HTR-8/SVneo (cell line): ENCODE data around the gene TMEM214.

Experiments used
- DNase-seq: peaks from one replicate; pipeline ENCODE4 v3.0.0; 2011; ENCODE audit warnings: low spot score, mixed read lengths; ENCODE audit not compliant: insufficient read length
- FAIRE-seq: peaks from 2 replicates; lab custom pipeline; 2011; peaks lifted over from hg19 to GRCh38; lab: Jason Lieb, UNC

Gene TMEM214

DNA sequence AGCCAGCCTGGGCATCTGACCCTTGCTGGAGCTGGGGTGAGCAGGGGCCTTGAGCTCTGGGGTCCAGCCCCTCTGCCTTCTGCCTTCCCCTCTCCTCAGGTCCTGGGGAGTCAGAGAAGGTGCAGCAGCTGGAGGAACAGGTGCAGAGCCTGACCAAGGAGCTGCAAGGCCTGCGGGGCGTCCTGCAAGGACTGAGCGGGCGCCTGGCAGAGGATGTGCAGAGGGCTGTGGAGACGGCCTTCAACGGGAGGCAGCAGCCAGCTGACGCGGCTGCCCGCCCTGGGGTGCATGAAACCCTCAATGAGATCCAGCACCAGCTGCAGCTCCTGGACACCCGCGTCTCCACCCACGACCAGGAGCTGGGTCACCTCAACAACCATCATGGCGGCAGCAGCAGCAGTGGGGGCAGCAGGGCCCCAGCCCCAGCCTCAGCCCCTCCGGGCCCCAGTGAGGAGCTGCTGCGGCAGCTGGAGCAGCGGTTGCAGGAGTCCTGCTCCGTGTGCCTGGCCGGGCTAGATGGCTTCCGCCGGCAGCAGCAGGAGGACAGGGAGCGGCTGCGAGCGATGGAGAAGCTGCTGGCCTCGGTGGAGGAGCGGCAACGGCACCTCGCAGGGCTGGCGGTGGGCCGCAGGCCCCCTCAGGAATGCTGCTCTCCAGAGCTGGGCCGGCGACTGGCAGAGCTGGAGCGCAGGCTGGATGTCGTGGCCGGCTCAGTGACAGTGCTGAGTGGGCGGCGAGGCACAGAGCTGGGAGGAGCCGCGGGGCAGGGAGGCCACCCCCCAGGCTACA, 49.4 kb downstream of the TMEM214 start:
- no peak for FAIRE-seq
- DNase-seq, result no peak

DNA sequence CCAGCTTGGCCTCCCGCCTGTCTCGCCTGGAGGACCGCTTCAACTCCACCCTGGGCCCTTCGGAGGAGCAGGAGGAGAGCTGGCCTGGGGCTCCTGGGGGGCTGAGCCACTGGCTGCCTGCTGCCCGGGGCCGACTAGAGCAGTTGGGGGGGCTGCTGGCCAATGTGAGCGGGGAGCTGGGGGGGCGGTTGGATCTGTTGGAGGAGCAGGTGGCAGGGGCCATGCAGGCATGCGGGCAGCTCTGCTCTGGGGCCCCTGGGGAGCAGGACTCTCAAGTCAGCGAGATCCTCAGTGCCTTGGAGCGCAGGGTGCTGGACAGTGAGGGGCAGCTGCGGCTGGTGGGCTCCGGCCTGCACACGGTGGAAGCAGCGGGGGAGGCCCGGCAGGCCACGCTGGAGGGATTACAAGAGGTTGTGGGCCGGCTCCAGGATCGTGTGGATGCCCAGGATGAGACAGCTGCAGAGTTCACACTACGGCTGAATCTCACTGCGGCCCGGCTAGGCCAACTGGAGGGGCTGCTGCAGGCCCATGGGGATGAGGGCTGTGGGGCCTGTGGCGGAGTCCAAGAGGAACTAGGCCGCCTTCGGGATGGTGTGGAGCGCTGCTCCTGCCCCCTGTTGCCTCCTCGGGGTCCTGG, 50.1 kb downstream of the TMEM214 start:
- FAIRE-seq (no peak), DNase-seq (no peak)

DNA sequence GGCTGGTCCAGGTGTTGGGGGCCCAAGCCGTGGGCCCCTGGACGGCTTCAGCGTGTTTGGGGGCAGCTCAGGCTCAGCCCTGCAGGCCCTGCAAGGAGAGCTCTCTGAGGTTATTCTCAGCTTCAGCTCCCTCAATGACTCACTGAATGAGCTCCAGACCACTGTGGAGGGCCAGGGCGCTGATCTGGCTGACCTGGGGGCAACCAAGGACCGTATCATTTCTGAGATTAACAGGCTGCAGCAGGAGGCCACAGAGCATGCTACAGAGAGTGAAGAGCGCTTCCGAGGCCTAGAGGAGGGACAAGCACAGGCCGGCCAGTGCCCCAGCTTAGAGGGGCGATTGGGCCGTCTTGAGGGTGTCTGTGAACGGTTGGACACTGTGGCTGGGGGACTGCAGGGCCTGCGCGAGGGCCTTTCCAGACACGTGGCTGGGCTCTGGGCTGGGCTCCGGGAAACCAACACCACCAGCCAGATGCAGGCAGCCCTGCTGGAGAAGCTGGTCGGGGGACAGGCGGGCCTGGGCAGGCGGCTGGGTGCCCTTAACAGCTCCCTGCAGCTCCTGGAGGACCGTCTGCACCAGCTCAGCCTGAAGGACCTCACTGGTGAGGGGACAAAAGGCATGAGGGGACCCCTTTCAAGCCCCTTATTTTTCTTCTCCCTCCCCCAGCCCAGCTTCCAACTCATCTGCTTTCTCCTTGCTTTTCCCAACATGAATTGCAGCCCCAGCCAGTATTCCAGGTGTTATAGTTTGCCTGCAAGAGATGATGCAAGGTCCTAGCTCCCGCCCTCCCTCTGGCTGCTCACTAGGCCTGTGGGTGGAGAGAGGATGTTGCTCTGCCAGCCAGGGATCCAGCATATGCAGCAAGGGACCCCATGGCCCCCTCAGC, 50.9 kb downstream of the TMEM214 start:
- no peak for FAIRE-seq
- DNase-seq, result no peak

DNA sequence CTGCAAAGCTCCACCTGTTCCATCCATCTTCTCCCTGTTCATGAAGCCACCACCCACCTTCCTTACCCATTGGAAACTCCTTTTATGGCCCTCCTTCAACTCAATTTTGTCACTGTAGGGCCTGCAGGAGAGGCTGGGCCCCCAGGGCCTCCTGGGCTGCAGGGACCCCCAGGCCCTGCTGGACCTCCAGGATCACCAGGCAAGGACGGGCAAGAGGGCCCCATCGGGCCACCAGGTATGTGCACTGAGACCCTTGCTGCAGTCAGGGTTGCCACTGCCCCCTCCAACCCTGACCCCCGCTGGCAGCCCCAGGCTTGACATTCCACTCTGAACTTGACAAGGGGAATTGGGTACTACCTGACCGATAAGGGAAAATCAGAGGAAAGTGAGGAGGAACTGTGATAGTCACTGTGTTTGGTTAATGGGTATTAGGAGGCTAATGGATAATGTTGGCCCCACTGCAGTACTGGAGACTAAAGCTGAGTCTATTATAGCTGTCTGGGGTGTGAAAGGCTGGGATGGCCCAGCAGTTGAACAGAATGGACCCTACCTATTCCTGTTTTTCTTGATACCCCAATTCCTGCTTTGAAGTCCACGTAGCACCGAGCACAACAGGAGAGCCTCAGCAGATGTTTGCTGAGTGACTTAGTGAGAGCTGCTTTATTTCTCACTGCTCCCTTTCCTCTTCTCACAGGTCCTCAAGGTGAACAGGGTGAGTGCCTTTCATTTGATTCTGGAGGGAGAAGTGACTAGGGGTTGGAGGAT, 51.7 kb downstream of the TMEM214 start:
- FAIRE-seq (no peak), DNase-seq (no peak)

DNA sequence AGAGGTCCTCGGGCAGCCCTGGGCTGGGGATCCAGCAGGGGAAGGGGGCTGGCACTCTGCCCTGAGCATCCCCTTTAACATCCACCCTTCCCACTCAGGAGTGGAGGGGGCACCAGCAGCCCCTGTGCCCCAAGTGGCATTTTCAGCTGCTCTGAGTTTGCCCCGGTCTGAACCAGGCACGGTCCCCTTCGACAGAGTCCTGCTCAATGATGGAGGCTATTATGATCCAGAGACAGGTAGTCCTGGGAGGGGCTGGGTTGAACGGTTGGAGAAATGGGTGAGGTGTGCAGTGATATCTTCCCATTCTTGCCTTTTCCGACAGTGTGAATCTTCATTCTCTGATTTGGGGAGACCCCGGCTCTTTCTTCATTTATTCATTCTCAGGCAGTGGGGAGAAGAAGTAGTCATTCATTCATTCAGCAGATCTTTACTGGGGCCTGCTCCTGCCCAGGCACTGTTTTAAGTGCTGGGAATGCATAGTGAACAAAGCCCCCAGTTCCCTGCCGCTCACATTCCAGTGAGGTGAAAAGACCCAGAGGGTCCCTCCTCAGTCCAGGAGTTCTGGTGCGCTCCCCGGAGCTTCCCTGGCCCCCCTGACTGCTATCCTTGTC, 52.4 kb downstream of the TMEM214 start:
- DNase-seq (no peak), FAIRE-seq (no peak)

DNA sequence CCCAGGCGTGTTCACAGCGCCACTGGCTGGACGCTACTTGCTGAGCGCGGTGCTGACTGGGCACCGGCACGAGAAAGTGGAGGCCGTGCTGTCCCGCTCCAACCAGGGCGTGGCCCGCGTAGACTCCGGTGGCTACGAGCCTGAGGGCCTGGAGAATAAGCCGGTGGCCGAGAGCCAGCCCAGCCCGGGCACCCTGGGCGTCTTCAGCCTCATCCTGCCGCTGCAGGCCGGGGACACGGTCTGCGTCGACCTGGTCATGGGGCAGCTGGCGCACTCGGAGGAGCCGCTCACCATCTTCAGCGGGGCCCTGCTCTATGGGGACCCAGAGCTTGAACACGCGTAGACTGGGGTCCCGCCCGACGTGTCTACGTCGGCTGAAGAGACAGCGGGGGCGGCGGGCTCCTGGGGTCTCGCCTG, 52.9 kb downstream of the TMEM214 start:
- DNase-seq, result no peak

DNA sequence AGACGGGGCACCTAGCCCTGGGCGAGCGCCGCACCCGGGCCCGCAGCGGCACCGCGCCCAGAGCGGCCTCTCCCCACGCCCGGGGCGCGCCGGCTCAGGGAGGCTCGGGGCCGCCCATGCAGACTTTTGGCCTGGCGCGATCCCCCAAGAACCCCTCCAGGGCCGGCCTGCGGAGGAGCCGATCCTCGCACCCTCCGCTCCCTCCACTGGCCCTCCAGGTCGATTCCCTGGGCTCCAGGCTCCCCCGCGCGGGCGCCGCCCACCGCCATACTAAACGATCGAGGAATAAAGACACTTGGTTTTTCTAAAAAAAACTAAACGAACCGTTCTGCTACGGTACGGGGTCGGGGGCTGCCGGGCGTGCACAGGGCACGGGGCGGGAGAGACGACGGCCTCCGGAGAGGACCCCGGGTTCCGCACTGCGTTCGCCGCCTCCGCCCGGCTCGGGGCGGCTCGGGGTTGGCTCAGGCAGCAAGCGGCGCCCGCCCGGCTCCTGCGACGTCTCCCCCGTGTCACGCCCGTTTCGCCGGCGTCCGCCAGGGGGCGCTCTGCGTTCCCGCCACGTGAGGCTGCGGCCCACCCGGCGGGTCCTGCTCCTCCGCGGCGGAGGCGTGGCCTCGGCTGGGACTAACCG, 53.4 kb downstream of the TMEM214 start:
- peak; percentile 94 for FAIRE-seq
- DNase-seq, result peak; percentile 97

More for the DNA sequence above, 52.9 kb downstream of the TMEM214 start:
- peak; percentile 73 for FAIRE-seq

DNA sequence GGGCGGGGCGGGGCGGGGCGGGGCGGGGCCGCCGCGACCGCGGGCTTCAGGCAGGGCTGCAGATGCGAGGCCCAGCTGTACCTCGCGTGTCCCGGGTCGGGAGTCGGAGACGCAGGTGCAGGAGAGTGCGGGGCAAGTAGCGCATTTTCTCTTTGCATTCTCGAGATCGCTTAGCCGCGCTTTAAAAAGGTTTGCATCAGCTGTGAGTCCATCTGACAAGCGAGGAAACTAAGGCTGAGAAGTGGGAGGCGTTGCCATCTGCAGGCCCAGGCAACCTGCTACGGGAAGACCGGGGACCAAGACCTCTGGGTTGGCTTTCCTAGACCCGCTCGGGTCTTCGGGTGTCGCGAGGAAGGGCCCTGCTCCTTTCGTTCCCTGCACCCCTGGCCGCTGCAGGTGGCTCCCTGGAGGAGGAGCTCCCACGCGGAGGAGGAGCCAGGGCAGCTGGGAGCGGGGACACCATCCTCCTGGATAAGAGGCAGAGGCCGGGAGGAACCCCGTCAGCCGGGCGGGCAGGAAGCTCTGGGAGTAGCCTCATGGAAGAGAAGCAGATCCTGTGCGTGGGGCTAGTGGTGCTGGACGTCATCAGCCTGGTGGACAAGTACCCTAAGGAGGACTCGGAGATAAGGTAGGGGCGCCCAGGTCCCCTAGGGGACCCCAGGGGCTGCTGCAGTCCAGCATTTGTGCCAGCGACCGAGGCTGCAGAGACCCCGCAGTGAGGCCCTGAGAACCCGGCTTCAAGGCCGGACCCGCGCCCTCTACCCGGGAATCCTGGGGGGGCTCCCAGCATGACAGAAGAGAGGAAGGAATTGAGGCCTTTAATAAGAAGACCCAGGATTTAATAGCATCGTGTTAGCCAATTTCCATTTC, 54.2 kb downstream of the TMEM214 start, which contains the start of gene KHK:
TSS of gene KHK (plus strand) at position 49 of the 870 bp plus-strand sequence. CDS start at position 537, 488 bp downstream.
- peak; percentile 48 for FAIRE-seq
- peak; percentile 77 for DNase-seq

DNA sequence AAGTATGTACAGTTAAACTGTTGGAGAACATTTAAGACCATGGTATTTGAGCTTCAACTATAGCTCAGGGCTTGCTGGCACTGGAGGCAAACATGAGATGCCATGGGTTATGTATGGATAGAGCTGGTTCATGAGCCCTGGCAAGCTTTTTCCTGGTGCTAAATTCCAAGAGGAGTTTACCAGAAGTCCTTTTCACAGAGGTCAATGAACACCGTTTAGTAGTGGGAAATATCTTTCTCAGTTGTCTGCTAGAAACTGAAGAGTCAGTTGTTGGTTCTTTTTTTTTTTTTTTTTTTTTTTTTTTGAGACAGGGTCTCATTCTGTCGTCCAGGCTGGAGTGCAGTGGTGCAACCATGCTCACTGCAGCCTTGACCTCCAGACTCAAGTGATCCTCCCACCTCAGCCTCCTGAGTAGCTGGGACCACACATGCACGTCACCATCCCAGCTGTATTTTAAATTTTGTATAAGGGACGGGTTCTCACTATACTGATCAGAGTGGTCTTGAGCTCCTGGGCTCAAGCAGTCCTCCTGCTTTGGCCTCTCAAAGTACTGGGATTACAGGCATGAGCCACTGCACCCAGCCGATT, 55.2 kb downstream of the TMEM214 start:
- DNase-seq (no peak), FAIRE-seq (no peak)

DNA sequence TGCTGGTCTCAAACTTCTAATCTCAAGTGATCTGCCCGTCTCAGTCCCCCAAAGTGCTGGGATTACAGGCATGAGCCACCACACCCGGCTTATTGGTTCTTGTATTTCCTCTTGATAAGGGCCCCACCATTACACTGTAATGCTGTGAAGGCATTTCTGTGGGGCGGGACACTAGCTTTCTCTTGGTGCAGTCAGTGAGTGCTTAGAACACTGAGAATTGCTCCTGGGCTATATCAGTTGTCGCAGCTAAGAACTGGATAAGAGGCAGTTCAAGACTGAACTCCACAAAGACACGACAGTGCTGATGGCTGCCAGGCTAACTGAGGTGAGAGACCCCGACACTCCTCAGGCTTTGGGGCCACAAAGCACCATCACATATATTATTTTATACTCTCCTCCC, 55.9 kb downstream of the TMEM214 start:
- FAIRE-seq (no peak), DNase-seq (no peak)

DNA sequence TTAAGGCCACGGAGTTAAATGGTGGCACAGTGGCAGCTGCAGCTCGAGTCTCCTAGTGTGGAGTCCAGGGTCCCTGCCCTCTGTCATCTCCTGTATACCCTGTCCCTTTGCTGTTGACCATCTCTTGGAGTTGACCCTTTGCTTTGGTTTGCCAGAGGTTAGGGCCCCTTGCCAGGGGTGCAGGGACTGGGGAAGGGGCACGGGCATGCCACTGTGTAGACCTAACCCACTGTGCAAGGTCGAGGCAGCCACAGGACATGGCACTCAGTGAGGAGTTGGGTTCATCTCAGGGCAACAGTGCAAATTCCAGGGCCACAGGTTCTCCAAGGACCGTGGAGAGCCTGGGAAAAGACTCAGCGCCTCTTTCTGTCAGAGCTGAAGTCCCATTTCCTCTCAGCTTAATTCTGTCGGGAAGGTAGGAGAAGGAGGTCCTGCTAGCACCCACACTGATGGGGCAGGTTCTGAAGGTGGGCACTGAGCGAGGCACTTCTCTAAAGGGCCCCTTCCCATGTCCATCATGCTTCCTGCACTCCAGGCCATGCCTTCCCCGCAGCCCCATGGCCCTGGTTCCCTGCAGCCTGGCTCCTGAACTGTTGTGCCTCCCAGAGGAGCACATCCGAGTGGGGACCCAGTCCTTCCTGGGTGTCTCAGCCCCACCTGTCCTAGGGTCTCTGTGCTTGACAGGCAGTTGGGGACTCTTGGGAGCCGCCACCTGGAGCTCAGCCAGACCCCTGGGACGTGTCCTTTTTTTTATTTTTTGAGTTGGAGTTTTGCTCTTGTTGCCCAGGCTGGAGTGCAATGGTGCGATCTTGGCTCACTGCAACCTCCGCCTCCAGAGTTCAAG, 56.6 kb downstream of the TMEM214 start:
- no peak for DNase-seq
- FAIRE-seq, result no peak
